PC-3 (cell line): ENCODE measurements around the gene PTPN3. TPM values are rescaled to one million over a fixed set of nuclear protein-coding genes. Genes with fewer than 3 reads are reported as not detected.
A peak's percentile ranks its signal among the peaks of the same experiment; 100 is the strongest.

Source experiments
- ATAC-seq: fragments of 200-7000 bp; cut with Tn5 transposase; 2 replicates; pipeline ENCODE4 v1.9.1; 2020; ENCODE audit warnings: mild to moderate bottlenecking, moderate library complexity
- BruUV-seq: library from RNA; stranded (reverse); fragments of 400-500 nt; replicated peaks from 2 replicates; lab custom pipeline; 2021; lab: Mats Ljungman, UMichigan
- CTCF ChIA-PET: fragments of 300-600 bp; sonication (Branson Sonifier 250); formaldehyde crosslinking; loops from one replicate; lab custom pipeline; 2022; ENCODE audit warnings: antibody characterized with exemption; lab: Charles Lee
- POLR2A ChIA-PET: fragments of 300-600 bp; sonication (Branson Sonifier 250); formaldehyde crosslinking; loops from one replicate; lab custom pipeline; 2022; ENCODE audit warnings: antibody characterized with exemption; ENCODE audit not compliant: unreplicated experiment; lab: Charles Lee
- DNase-seq: peaks from one replicate; pipeline ENCODE4 v3.0.0-alpha.2; 2015
- H2AFZ ChIP-seq: fragments of 300-600 bp; sonication (generic); 2 replicates; pipeline ENCODE4 v1.6.0; 2016; ENCODE audit warnings: antibody characterized with exemption, low read length
- H3F3A ChIP-seq: fragments of 300-600 bp; sonication (generic); one replicate; pipeline ENCODE4 v1.6.0; 2017; ENCODE audit warnings: antibody characterized with exemption, low read length, control low read depth, mild to moderate bottlenecking; ENCODE audit not compliant: unreplicated experiment
- H3K27ac ChIP-seq: fragments of 300-600 bp; sonication (generic); 2 replicates; pipeline ENCODE4 v1.5.1; 2016; ENCODE audit warnings: mild to moderate bottlenecking, low read length
- H3K27me3 ChIP-seq: fragments of 300-600 bp; sonication (generic); 2 replicates; pipeline ENCODE4 v1.6.1; 2016; ENCODE audit warnings: low read length, mixed read lengths
- H3K36me3 ChIP-seq: fragments of 300-600 bp; sonication (generic); 2 replicates; pipeline ENCODE4 v1.6.1; 2016; ENCODE audit warnings: low read depth, mixed run types, low read length, mixed read lengths
- H3K4me1 ChIP-seq: fragments of 300-600 bp; sonication (generic); 2 replicates; pipeline ENCODE4 v1.5.1; 2016; ENCODE audit warnings: low read length; ENCODE audit not compliant: insufficient read depth
- H3K4me2 ChIP-seq: fragments of 300-600 bp; sonication (generic); 2 replicates; pipeline ENCODE4 v1.6.0; 2016; ENCODE audit warnings: low read length
- H3K4me3 ChIP-seq: fragments of 300-600 bp; sonication (generic); 2 replicates; pipeline ENCODE4 v1.5.1; 2016; ENCODE audit warnings: mild to moderate bottlenecking, low read length, mixed read lengths
- H3K79me2 ChIP-seq: fragments of 300-600 bp; sonication (generic); 2 replicates; pipeline ENCODE4 v1.6.1; 2017; ENCODE audit warnings: low read length, mixed read lengths
- H3K9ac ChIP-seq: fragments of 300-600 bp; sonication (generic); 2 replicates; pipeline ENCODE4 v1.6.0; 2016; ENCODE audit warnings: mild to moderate bottlenecking, low read length
- H3K9me2 ChIP-seq: fragments of 300-600 bp; sonication (generic); replicated peaks from 2 replicates; pipeline ENCODE4 v1.6.1; 2016; ENCODE audit warnings: mixed run types, low read length, mixed read lengths
- H3K9me3 ChIP-seq: fragments of 300-600 bp; sonication (generic); 2 replicates; pipeline ENCODE4 v1.6.1; 2016; ENCODE audit warnings: low read length, mixed read lengths
- H4K20me1 ChIP-seq: fragments of 300-600 bp; sonication (generic); 2 replicates; pipeline ENCODE4 v1.6.1; 2016; ENCODE audit warnings: low read length, mixed read lengths
- CTCF ChIP-seq: fragments of 300-600 bp; sonication (generic); conservative IDR thresholded peaks from 2 replicates; pipeline ENCODE4 v1.5.1; 2017; ENCODE audit warnings: antibody characterized with exemption, low read depth, mild to moderate bottlenecking, low read length
- EZH2 ChIP-seq: fragments of 300-600 bp; sonication (generic); IDR thresholded peaks from one replicate; pipeline ENCODE4 v1.6.1; 2017; ENCODE audit warnings: antibody characterized with exemption, mild to moderate bottlenecking, low read length; ENCODE audit not compliant: unreplicated experiment
- EZH2phosphoT487 ChIP-seq: fragments of 300-600 bp; sonication (generic); IDR thresholded peaks from 2 replicates; pipeline ENCODE4 v1.6.1; 2018; ENCODE audit warnings: mild to moderate bottlenecking, antibody characterized with exemption, low read length, borderline replicate concordance
- intact Hi-C: fragments of 100-400 bp; cut with micrococcal nuclease; formaldehyde crosslinking; loops from 2 replicates; pipeline ENCODE4 v1.9.0; 2023
- microRNA-seq: library from miRNA; unstranded; fragments of <30 nt; microRNA quantifications from one replicate; pipeline ENCODE4 v1.1.0, GENCODE V29; 2020; ENCODE audit not compliant: unreplicated experiment
- total RNA-seq: library from RNA; depleted of rRNA; stranded (reverse); fragments of >200 nt; gene quantifications from 2 replicates; pipeline ENCODE4 v1.2.3, GENCODE V29; 2014; rRNA removed

The PTPN3 gene
- total RNA-seq, 1 experiment from 2014 or later, result 8.4 TPM

DNA sequence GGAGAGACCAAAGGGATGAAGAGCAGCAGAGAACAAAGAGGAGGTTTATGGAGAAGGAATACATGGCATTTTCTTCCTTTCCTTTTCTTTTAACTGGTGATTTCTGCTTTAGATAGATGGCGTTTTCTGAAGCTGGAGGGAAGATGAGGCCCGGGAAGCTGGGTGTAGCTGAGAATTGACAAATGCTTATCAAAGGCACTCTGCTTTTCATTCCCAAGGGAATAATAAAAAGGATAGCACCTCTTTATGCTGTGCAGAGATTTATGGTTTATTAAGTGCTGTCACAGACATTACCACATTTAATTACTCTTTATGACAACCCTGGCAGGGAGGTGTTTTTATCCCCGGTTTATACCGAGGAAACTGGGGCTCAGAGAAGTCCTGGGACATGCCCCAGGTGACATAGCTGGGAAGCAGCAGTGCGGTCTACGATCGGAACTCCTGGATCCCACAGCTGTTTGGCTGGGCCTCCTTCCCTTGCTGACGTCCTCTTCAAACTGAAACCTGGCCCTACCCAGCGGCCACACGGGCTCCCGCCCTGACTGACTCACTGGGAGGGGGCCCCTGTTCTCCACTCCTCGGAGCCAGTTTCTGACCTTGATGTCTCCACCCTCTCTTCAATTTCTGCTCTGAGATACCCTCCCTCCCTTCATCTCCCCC lies 169.0 kb downstream of the PTPN3 start:
- no peak for TF ChIP-seq EZH2
- TF ChIP-seq EZH2phosphoT487, result no peak
- no peak for TF ChIP-seq CTCF
- peak overlapping the region; percentile 59 for H3K9ac ChIP-seq
- peak overlapping the region; percentile 69 for H2AFZ ChIP-seq
- ATAC-seq (peak; percentile 88), DNase-seq (peak; percentile 81)
- TSS peak; percentile 91 for BruUV-seq
- no peaks in the 10 kb centered on the region for H3K9me3 ChIP-seq
- POLR2A ChIA-PET, result no interaction called here
- H3K4me3 ChIP-seq, result peak overlapping the region; percentile 17; the same call in 1 of the 2 replicates
- H3F3A ChIP-seq, result no peaks in the 10 kb centered on the region
- no peaks in the 10 kb centered on the region for H3K9me2 ChIP-seq
- intact Hi-C loops, result no loop called here
- peaks cover 49% of the 10 kb centered on the region for H3K4me1 ChIP-seq
- peak overlapping the region; percentile 61 for H3K4me2 ChIP-seq
- peak overlapping the region; percentile 82 for H3K27ac ChIP-seq
- H3K79me2 ChIP-seq, result no peaks in the 10 kb centered on the region
- no peaks in the 10 kb centered on the region for H3K36me3 ChIP-seq
- CTCF ChIA-PET, result no interaction called here
- H4K20me1 ChIP-seq, result no peaks in the 10 kb centered on the region
- H3K27me3 ChIP-seq, result no peaks in the 10 kb centered on the region

Small RNA genes lying within 50 kb of the gene (microRNA-seq; reads per million reads assigned to microRNA genes)
- gene MIR3927, result 0.75 reads per million

Other genes with a start within 250 kb of the PTPN3 start
- gene EPB41L4B, start 177.2 kb downstream of the PTPN3 start, total RNA-seq, result 11.2 and 13.8 TPM in 2 replicates